ENCODE data around the gene UPK1A. TPM values are rescaled to one million over a fixed set of nuclear protein-coding genes. Genes with fewer than 3 reads are reported as not detected.

Gene UPK1A
- 0.32 TPM for polyA plus RNA-seq (ENCODE audit: insufficient read length)

GRCh38 chr19:35666251-35666913 lies at the start of gene UPK1A:
TSS of gene UPK1A (plus strand) at chr19:35666517. CDS start at chr19:35666813, 296 bp downstream.
- DNase-seq, result no peak

DNA sequence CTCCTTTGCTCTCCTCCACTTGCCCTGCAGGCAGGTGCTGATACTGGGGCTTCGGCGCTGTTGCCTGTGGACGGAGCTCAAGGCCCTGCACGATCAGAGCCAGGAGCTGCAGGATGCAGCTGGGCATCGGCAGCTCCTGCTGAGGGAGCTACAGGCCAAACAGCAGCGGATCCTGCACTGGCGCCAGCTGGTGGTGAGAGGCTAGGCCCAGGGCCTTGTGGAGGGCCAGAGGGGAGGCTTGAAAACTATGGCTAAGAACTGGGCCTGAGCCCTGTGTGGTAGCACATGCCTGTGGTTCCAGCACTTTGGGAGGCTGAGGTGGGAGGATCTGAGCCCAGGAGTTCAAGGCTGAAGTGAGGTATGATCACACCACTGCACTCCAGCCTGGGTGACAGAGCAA lies 47.5 kb upstream of the UPK1A start:
- DNase-seq, result no peak

GRCh38 chr19:35619290-35619923 lies 46.9 kb upstream of the UPK1A start:
- no peak for DNase-seq

DNA sequence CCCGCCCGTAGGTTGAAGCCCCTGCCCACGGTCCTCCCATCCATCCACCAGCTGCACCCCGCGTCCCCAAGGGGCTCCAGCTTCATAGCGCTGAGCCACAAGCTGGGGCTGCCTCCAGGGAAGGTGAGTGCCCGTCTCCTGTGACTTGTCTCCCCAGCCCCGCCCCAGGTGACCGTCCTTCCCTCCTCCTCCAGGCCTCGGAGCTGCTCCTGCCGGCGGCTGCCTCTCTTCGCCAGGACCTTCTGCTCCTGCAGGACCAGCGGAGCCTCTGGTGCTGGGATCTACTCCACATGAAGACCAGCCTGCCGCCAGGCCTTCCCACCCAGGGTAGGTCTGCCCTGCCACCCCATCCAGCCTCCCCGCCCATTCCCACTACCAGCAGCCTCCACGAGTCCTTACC lies 46.3 kb upstream of the UPK1A start:
- DNase-seq, result no peak

DNA sequence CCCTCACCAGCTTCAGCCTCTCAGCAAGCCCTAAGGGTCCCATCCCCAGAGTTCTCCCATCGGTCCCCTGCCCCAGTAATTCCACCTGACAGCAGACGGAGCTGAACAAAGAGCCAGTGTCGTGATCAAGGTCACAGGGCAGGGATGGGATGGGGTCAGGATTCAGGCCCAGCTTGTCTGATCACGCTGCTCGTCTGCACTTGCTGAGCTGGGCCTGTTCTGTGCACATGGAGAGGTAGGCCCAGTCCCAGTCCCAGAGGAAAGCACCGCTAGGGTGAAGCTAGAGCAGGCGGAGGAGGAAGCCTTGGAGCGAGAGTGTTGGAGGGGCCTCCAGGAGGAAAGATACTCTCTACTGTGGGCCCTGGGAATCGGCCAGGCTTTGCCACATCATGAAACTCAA lies 44.6 kb upstream of the UPK1A start:
- DNase-seq, result no peak

- DNase-seq, result no peak
Measured at GRCh38 chr19:35622750-35623149, 43.6 kb upstream of the UPK1A start.

GRCh38 chr19:35623327-35624010 lies 42.8 kb upstream of the UPK1A start:
- no peak for DNase-seq

DNA sequence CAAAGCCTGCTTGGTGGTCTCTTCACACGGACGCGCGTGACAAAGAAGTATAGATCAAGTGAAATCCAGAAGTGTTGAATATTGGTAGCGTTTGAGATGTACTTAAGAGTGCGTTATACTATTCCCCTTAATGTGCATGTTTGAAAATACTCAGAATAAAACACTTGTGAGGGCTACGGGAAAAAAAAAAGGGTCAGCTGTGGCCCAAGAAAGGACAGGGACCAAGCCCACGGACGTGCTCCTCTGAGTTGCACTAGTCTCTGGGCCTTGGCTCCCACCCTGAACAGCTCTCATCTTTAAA lies 38.1 kb upstream of the UPK1A start:
- no peak for DNase-seq

- DNase-seq, result peak; percentile 98
Measured at GRCh38 chr19:35628565-35629331, 37.6 kb upstream of the UPK1A start, which contains the start of gene RBM42. TSS of gene RBM42 (plus strand) at chr19:35629036. CDS start at chr19:35629154, 118 bp downstream.

- no peak for DNase-seq
Measured at GRCh38 chr19:35629332-35629633, 37.0 kb upstream of the UPK1A start.

- no peak for DNase-seq
Measured at GRCh38 chr19:35633727-35634440, 32.4 kb upstream of the UPK1A start.

- DNase-seq, result no peak
Measured at GRCh38 chr19:35636651-35637050, 29.7 kb upstream of the UPK1A start.

GRCh38 chr19:35637165-35637564 lies 29.2 kb upstream of the UPK1A start:
- no peak for DNase-seq

GRCh38 chr19:35639321-35639639 lies 27.0 kb upstream of the UPK1A start:
- no peak for DNase-seq

- DNase-seq, result no peak
Measured at GRCh38 chr19:35639863-35640262, 26.5 kb upstream of the UPK1A start.

- peak; percentile 23 for DNase-seq
Measured at GRCh38 chr19:35641515-35642151, 24.7 kb upstream of the UPK1A start, which contains the start of gene ETV2. TSS of gene ETV2 (plus strand) at chr19:35641745. CDS start at chr19:35642461, 716 bp downstream.

GRCh38 chr19:35642312-35642711 lies 24.0 kb upstream of the UPK1A start:
- no peak for DNase-seq

- no peak for DNase-seq
Measured at GRCh38 chr19:35642798-35643254, 23.5 kb upstream of the UPK1A start.

DNA sequence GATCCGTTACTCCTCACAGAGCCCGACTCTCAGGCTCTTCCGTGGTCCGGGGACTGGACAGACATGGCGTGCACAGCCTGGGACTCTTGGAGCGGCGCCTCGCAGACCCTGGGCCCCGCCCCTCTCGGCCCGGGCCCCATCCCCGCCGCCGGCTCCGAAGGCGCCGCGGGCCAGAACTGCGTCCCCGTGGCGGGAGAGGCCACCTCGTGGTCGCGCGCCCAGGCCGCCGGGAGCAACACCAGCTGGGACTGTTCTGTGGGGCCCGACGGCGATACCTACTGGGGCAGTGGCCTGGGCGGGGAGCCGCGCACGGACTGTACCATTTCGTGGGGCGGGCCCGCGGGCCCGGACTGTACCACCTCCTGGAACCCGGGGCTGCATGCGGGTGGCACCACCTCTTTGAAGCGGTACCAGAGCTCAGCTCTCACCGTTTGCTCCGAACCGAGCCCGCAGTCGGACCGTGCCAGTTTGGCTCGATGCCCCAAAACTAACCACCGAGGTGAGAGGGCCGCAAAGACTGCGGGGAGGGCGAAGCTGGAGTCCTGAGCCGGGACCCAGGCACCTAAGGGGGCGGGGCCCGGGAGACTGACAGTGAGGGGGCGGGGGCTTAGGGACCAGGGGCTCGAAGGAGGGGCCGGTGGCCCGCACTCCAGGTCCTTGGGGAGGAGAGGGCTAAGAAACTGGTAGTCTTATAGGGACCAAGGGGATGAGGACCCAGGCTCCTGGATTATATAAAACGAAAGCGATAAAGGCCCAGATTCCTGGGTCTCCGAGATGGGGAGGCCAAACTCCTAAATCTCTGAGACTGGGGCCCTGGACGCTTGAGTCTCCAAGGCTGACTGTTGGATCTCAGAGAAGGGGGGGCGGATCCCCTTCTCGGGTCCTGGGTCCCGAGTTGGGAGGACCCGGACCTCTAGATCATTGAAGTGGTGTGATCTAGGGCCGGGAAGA lies 22.8 kb upstream of the UPK1A start:
- DNase-seq, result peak; percentile 80

DNA sequence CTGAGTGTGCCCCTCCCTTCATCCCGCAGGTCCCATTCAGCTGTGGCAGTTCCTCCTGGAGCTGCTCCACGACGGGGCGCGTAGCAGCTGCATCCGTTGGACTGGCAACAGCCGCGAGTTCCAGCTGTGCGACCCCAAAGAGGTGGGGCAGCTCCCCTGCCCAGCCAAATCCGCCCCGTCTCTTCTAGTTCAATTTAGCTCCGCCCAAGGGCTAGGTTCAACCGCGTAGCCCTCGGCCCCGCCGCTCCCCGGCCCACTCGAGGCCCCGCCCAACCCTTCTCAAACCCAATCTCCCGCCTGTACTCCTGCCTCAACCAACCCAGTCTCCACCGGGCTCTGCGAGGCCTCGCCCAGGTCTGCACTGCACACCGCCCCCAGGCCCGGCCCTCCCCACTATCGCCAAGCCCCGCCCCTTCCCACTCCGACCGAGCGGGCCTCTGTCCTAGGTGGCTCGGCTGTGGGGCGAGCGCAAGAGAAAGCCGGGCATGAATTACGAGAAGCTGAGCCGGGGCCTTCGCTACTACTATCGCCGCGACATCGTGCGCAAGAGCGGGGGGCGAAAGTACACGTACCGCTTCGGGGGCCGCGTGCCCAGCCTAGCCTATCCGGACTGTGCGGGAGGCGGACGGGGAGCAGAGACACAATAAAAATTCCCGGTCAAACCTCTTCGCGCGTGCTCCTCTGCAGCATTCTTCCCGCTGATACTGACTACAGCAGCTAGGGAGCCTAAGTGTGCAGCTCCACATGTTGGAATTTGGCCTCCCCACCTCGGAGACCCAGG lies 21.9 kb upstream of the UPK1A start:
- DNase-seq, result peak; percentile 92

Measured in hindlimb muscle (tissue), 1 donor.